Nucleus accumbens (tissue), 56 donors: Measurements from ENCODE around the gene SLC4A4.

Experiments
- DNase-seq, 56 donors: peaks; one replicate each; lab custom pipeline; 2025; lab: John Stamatoyannopoulos, UW

Gene SLC4A4

DNA sequence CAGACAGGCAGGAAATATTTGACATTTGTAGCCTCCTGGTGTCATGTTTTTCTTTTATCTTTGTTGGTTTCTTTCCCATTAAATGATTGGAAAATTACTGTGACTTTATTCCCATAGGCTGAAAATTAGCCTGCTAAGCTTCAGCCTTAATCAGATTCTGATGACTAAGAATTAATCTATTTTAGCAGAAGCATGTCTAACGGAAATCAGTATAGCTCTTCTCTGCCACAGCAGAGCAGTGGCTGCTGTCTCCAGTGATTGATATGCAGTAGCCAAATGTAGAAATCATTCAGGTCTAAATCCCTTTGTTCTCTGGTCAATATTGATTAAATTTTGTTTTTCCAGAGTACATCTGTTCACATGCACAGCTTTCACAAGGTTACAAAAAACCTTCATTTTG, 245.8 kb downstream of the SLC4A4 start:
- DNase-seq: no peak

DNA sequence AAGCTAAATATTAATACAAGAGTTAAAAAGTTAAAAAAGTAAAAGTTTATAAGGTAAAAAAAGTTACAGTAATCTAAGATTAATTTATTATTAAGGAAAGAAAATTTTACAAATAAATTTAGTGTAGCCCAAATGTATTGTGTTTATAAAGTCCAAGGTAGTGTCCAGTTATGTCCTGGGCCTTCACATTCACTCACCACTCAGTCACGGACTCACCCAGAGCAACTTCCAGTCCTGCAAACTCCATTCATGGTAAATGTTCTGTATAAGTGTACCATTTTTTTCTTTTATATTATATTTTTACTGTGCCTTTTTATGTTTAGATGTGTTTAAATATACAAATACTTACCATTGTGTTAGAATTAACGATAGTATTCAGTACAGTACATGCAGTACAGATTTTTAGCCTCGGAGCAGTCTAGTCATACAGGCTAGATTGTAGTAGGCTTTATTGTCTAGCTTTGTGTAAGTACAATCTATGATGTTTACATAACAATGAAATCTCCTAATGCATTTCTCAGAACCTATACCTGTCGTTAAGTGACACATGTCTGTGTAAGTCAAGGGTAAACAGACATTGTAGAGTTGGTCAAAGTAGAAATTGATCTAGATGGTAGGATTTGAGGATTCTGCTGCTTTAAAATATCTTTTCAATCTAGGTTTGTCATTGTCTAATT, 247.4 kb downstream of the SLC4A4 start:
- DNase-seq: no peak

DNA sequence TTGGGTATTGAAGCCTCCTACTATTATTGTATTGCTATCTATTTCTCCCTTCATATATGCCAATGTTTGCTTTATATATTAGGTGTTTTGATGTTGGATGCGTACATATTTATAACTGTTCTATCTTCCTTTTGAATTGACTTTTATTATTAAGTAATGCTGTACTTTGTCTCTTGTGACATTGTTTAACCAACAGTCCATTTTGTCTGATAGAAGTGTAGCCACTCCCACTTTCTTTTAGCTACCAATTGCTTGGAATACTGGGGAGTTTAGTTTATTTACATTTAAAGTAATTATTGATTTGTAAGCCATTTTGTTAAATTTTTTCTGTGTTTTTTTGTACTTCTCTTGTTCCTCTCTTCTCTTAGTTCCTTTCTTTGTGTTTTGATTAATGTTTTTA, 249.2 kb downstream of the SLC4A4 start:
- DNase-seq: no peak

DNA sequence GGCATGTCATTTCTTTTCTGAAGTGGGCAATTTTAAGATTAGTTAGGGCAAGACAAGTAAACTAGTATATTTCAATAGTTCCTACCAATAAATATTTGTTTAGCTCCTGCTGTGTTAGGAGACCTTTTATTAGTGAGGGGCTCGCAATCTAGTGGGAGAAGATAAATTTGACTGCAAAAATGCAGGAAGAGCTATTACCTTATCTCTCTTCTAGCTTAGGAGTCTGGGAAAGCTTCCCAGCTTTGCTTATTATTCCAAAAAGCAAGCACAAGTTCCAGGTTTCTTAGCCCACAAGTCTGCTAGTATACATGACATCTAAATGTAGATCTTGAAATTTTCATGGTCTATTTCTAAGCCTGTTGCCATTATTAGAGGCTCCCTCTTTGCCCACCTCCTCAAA, 254.0 kb downstream of the SLC4A4 start:
- no peak for DNase-seq

DNA sequence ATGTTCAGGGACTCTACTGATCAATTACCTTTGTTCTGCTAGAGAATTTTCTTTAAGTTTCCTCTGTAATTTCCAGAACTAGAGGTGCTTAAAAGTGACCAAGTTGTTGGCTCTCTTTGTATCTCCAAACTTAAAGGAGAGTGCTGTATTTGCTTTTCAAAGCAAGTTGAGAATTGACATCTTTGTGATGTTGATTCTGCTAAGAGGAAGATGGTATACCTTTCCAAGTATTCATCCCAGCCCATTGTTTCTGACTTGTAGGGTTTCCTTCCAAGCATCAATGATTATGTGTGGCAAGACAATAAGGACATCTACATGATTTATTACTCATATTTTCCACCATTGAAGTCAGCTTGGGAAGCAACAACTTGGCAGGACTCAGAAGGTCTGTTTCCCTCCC, 254.5 kb downstream of the SLC4A4 start:
- DNase-seq: no peak

GRCh38 chr4:71595576-71596108, 256.8 kb downstream of the SLC4A4 start:
- DNase-seq: no peak

- no peak for DNase-seq
Measured at GRCh38 chr4:71599578-71599977, 260.8 kb downstream of the SLC4A4 start.

GRCh38 chr4:71602289-71602900, 263.6 kb downstream of the SLC4A4 start:
- DNase-seq: no peak

- DNase-seq: no peak
Measured at GRCh38 chr4:71604785-71605184, 266.0 kb downstream of the SLC4A4 start.

GRCh38 chr4:71607109-71607508, 268.3 kb downstream of the SLC4A4 start:
- DNase-seq: no peak

DNA sequence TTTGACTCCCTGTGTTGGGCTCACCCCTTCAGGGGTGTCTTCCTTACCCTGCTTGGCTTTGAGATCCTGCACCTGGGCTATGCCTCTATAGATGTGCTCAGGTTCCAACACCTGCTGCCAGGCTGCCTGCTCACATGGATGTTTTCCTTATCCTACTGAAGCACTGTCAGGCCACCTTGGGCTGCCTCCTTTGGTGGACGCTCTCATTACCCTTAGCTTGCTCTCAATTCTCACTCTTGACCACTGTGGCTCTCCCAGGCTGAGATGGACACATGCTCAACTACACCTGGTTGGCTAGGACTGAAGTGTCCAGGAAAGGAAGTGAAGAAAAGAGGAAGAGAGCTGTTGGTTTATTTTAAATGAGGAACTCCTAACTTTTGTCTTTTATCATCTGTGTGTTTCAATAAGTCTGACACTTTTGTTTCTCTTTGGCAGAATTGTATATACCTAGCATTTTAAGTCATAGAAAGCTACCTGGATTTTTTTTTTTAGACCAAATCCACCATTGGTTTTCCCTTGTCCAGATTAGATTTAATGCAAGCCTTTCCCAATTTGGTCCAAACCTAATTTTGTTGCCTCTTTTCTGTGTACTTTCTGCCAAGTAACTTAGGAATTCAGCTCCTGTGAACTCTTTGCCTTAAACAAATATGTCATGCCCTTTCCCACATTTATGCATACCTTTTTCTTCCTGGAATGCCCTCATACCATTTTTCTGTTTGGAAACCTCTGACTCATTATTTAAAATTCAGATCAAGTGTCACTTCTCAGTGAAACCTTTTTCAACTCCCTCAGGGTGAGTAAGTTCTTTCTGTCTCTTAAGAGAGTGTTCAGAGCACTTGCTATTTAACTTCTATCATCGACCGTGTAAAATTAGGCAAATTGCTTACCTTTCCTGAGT, 269.2 kb downstream of the SLC4A4 start:
- no peak for DNase-seq

GRCh38 chr4:71608678-71609071, 269.9 kb downstream of the SLC4A4 start:
- DNase-seq: no peak

- no peak for DNase-seq
Measured at GRCh38 chr4:71609167-71609566, 270.3 kb downstream of the SLC4A4 start.

- no peak for DNase-seq
Measured at GRCh38 chr4:71609651-71610050, 270.8 kb downstream of the SLC4A4 start.

- no peak for DNase-seq
Measured at GRCh38 chr4:71614621-71615020, 275.8 kb downstream of the SLC4A4 start.

GRCh38 chr4:71616168-71616811, 277.5 kb downstream of the SLC4A4 start:
- no peak for DNase-seq
